ENCODE results near the gene USP27X. TPM values are rescaled to one million over a fixed set of nuclear protein-coding genes. Genes with fewer than 3 reads are reported as not detected.

The USP27X gene
- total and polyA plus RNA-seq, 2 of the 8 experiments (the other 6 are each of a cell fraction or from before 2014, with no cell fraction given): 3.8 to 4.7 TPM

GRCh38 chrX:49844611-49845010 is 34.7 kb upstream of the USP27X start (continued):
- no peak for TF ChIP-seq E2F6 (IDR thresholded peaks at IDR 0.05)
